Calu3 (cell line): ENCODE data around the gene CBX3. TPM values are rescaled to one million over a fixed set of nuclear protein-coding genes. Genes with fewer than 3 reads are reported as not detected.
A peak's percentile ranks its signal among the peaks of the same experiment; 100 is the strongest.

Experiments
- BruUV-seq: library from RNA; stranded (reverse); fragments of 400-500 nt; replicated peaks from 2 replicates; lab custom pipeline; 2021; lab: Mats Ljungman, UMichigan
- CTCF ChIA-PET: fragments of 300-600 bp; sonication (Branson Sonifier 250); formaldehyde crosslinking; loops from one replicate; lab custom pipeline; 2022; ENCODE audit warnings: antibody characterized with exemption; lab: Charles Lee
- DNase-seq: peaks from one replicate; pipeline ENCODE4 v3.0.0; 2022
- H3K27ac Mint-ChIP-seq: one replicate; pipeline ENCODE4 v1.8.0; 2022; ENCODE audit warnings: mixed read lengths; ENCODE audit not compliant: unreplicated experiment
- H3K27me3 Mint-ChIP-seq: one replicate; pipeline ENCODE4 v1.8.0; 2022; ENCODE audit warnings: mixed read lengths; ENCODE audit not compliant: unreplicated experiment
- H3K36me3 Mint-ChIP-seq: one replicate; pipeline ENCODE4 v1.8.0; 2022; ENCODE audit warnings: mild to moderate bottlenecking, moderate library complexity, mixed read lengths; ENCODE audit not compliant: insufficient read depth, unreplicated experiment
- H3K4me1 Mint-ChIP-seq: one replicate; pipeline ENCODE4 v1.8.0; 2022; ENCODE audit warnings: mild to moderate bottlenecking, low read depth, mixed read lengths; ENCODE audit not compliant: unreplicated experiment
- H3K4me3 Mint-ChIP-seq: one replicate; pipeline ENCODE4 v1.8.0; 2022; ENCODE audit warnings: mild to moderate bottlenecking, low read depth, moderate library complexity, mixed read lengths; ENCODE audit not compliant: unreplicated experiment
- H3K9me3 Mint-ChIP-seq: one replicate; pipeline ENCODE4 v1.8.0; 2022; ENCODE audit warnings: low read depth, mixed read lengths; ENCODE audit not compliant: unreplicated experiment
- intact Hi-C: fragments of 100-400 bp; cut with micrococcal nuclease; formaldehyde crosslinking; loops from one replicate; pipeline ENCODE4 v1.10.0; 2022; ENCODE audit not compliant: unreplicated experiment
- total RNA-seq: library from RNA; stranded (reverse); gene quantifications from 2 replicates; pipeline ENCODE4 v1.2.3, GENCODE V29; 2022
- TF ChIP-seq, protein P1 (sequence below): fragments of 200-600 bp; IDR thresholded peaks from one replicate; pipeline ENCODE4 v1.8.0; 2022; ENCODE audit warnings: antibody characterized with exemption; ENCODE audit not compliant: unreplicated experiment

Gene CBX3
- total RNA-seq, 1 experiment from 2014 or later = 417 TPM

DNA sequence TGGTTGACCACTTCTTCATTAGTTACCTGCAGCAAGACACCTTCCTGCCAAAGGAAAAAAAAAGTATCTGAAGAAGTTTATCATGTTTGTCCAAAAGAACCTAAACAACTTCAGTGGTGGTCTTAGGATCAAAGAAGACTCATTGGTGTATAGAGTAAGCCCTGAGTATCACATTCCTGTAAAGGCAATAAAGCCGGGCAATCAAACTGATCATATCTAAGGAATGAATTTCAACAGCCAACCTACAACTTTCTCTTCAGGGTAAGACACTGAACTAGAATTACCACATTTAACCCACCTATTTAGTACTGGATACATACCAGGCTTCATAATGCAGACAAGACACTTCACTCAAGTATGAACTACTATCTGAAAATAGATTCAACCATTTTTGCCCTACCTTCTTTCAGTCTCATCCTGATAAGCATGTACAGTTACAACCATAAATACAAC is 11.1 kb upstream of the CBX3 start:
- Mint-ChIP-seq H3K27me3 (no peaks in the 10 kb centered on the region), H3K36me3 (peaks cover 100% of the 10 kb centered on the region), H3K27ac (peak overlapping the region; percentile 81), H3K4me1 (peaks cover 80% of the 10 kb centered on the region), H3K4me3 (peak overlapping the region; percentile 96), H3K9me3 (no peaks in the 10 kb centered on the region)
- no TSS peak for BruUV-seq
- TF ChIP-seq, protein P1, sequence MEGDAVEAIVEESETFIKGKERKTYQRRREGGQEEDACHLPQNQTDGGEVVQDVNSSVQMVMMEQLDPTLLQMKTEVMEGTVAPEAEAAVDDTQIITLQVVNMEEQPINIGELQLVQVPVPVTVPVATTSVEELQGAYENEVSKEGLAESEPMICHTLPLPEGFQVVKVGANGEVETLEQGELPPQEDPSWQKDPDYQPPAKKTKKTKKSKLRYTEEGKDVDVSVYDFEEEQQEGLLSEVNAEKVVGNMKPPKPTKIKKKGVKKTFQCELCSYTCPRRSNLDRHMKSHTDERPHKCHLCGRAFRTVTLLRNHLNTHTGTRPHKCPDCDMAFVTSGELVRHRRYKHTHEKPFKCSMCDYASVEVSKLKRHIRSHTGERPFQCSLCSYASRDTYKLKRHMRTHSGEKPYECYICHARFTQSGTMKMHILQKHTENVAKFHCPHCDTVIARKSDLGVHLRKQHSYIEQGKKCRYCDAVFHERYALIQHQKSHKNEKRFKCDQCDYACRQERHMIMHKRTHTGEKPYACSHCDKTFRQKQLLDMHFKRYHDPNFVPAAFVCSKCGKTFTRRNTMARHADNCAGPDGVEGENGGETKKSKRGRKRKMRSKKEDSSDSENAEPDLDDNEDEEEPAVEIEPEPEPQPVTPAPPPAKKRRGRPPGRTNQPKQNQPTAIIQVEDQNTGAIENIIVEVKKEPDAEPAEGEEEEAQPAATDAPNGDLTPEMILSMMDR = no peak
- CTCF ChIA-PET = no interaction called here
- intact Hi-C loops = loop anchor here (1.0 kb wide), 1 partner anchor 8 kb away; no protein-coding TSS in a partner anchor
- no peak for DNase-seq

DNA sequence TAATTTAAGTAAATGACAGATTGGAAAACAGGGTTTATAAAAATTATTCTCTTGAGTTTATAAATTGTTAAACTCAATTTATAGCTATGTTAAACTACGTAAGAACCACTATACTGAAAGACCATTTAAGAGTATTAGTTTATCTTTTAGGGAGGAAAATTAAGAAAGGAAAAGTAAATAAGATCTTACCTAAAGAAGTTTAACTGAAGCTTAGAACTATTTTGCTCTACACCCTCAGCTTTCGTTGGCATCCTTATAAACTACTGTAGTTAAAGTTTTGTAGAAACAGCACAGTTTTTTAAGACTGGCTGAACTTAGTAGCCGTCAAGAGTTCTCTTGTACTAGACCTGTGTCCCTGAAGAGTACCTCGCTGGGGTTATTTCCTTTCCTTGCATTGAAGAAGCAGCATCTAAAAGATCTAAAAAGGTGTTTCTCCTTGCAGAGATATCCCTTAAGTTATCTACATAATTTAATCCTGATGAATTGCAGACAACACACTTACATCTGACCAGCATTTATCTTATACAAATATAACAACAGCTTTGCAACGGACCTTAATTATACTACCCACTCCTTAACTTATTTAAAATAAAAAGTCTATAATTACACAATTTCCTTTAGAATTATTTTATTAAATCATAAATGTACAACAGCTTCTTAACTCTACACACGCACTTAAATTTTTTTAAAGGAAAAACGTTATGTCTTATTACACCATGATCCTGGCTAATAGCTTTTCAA is 10.1 kb upstream of the CBX3 start:
- Mint-ChIP-seq H3K9me3 (no peaks in the 10 kb centered on the region), H3K27me3 (no peaks in the 10 kb centered on the region), H3K27ac (peak overlapping the region; percentile 81), H3K4me1 (peaks cover 80% of the 10 kb centered on the region), H3K4me3 (peak overlapping the region; percentile 96), H3K36me3 (peaks cover 100% of the 10 kb centered on the region)
- DNase-seq = no peak
- CTCF ChIA-PET = interaction anchor here (1.4 kb wide), 1 partner anchor 174 kb away, joined by 6 read pairs; no protein-coding TSS in a partner anchor
- intact Hi-C loops = no loop called here
- TF ChIP-seq, protein P1 = no peak
- BruUV-seq = no TSS peak

DNA sequence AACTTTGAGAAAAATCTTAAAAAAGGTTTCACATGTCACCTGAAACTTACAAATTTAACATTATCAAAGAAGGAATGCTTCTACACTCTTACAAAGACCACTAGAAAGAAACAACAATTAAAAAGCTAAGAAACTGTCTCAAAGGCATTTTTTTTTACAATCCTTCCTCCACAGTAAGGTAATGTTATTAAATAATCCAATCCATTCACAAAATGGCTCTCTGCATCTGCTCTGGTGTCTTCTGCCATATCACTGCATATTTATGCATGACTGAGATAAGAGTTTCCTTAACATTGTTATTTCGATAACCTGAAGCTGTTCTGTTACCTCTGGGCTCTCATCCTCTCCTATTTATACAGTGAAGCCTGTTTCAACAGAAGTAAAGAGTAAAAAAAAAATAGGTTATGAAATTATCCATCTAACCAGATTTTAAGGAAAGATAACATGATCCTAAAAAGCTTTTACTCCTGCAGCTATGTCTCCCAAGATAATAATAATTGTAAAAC is 9.5 kb upstream of the CBX3 start:
- CTCF ChIA-PET = interaction anchor here (0.8 to 1.4 kb wide), 3 partner anchors 37 to 173 kb away, joined by 3 to 6 read pairs (median 3); no protein-coding TSS in a partner anchor
- peaks cover 80% of the 10 kb centered on the region for H3K4me1 Mint-ChIP-seq
- intact Hi-C loops = no loop called here
- H3K27ac Mint-ChIP-seq = peak overlapping the region; percentile 81
- TSS peak; percentile 5 for BruUV-seq
- DNase-seq = no peak
- H3K9me3 Mint-ChIP-seq = no peaks in the 10 kb centered on the region
- TF ChIP-seq, protein P1 = no peak
- no peaks in the 10 kb centered on the region for H3K27me3 Mint-ChIP-seq
- peak overlapping the region; percentile 96 for H3K4me3 Mint-ChIP-seq
- H3K36me3 Mint-ChIP-seq = peaks cover 100% of the 10 kb centered on the region

DNA sequence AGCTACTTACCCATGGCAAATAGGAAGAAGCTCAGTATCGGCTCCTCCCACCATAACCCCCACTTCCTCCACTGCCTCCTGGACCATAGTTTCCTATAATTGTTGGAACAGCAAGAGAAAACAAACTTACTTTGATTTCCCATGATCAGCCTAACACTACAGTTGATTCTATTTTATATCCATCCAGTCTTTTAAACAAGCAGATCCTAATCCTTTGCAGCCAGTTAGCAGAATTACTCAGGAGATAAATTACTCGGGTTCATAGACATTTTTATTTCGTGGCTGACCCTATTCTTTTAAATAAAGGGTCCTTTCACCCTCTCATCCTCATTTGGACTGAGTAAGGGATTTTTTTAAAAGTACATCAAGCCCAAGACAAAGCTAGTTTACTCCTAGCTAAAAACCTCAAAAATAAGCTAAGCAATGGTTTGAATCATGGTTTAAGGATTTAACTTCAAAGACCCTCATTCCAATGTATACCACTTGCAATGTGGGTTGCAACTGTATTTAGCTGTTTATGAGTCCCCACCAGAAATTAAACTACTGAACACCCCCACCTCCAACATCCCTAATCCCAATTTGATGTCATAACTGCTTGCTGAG is 9.0 kb upstream of the CBX3 start:
- CTCF ChIA-PET = interaction anchor here (0.7 to 1.4 kb wide), 4 partner anchors 17 to 172 kb away, joined by 3 to 6 read pairs (median 3); no protein-coding TSS in a partner anchor
- Mint-ChIP-seq H3K36me3 (peaks cover 100% of the 10 kb centered on the region), H3K27ac (peak overlapping the region; percentile 81), H3K4me1 (peaks cover 82% of the 10 kb centered on the region), H3K9me3 (no peaks in the 10 kb centered on the region), H3K4me3 (peak overlapping the region; percentile 96), H3K27me3 (no peaks in the 10 kb centered on the region)
- no peak for DNase-seq
- no TSS peak for BruUV-seq
- TF ChIP-seq, protein P1 = no peak
- intact Hi-C loops = no loop called here
